GM12872 (cell line): ENCODE results near the gene MRNIP.

Experiments
- CTCF ChIP-seq: IDR thresholded peaks from 3 replicates; pipeline ENCODE4 v1.5.1; 2011; ENCODE audit warnings: low read depth, mild to moderate bottlenecking, low read length, moderate library complexity; ENCODE audit not compliant: insufficient read depth

Gene MRNIP

GRCh38 chr5:179858586-179859427 lies at the start of gene MRNIP:
Gene MRNIP (minus strand): TSS chr5:179858817. CDS start chr5:179858796, 21 bp downstream.
- 0 out of 3 replicates have a peak, but pooled peaks have one; percentile 11 for TF ChIP-seq CTCF

DNA sequence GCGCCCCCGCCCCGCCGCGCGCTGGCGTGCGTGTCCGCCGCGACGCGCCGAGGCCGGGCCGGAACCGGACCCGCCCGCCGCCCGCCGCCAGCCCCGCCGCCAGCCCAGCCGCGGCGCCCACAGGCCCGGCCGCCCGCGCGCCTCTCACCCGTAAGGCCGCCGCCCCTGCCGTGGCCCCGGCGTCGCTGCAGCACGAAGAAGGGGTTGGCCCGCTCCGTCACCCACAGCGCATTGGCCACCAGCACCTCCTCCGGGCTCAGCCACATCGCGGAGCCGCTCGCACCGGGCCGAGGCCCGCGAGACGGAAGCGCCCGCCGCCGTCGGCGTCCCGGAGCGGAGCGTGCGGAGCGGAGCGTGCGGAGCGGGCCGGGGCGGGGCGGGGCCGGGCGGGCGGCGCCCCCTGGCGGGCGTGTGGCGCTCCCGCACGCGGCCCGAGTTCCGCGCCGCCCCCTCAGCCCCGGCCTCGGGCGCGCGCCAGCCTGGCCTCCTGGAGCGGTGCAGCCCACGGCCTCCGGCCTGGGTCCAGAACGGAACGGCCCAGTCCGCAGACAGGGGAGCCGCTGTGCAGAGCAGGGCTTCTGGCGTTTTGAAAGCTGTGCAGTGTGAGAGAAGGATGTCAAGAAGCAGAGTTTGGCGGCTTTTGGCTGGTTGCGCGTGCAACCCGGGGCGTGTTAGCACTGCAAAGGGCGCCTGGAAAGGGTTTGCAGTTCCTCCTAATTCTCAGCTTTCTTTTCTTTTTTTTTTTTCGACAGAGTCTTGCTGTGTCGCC lies 49.1 kb upstream of the MRNIP start, which contains the start of gene TBC1D9B:
TSS of gene TBC1D9B (minus strand) at position 342 of the 769 bp plus-strand sequence. CDS start at position 266, 76 bp downstream.
- peak; percentile 45; the same call in 1 of the 3 replicates for TF ChIP-seq CTCF

DNA sequence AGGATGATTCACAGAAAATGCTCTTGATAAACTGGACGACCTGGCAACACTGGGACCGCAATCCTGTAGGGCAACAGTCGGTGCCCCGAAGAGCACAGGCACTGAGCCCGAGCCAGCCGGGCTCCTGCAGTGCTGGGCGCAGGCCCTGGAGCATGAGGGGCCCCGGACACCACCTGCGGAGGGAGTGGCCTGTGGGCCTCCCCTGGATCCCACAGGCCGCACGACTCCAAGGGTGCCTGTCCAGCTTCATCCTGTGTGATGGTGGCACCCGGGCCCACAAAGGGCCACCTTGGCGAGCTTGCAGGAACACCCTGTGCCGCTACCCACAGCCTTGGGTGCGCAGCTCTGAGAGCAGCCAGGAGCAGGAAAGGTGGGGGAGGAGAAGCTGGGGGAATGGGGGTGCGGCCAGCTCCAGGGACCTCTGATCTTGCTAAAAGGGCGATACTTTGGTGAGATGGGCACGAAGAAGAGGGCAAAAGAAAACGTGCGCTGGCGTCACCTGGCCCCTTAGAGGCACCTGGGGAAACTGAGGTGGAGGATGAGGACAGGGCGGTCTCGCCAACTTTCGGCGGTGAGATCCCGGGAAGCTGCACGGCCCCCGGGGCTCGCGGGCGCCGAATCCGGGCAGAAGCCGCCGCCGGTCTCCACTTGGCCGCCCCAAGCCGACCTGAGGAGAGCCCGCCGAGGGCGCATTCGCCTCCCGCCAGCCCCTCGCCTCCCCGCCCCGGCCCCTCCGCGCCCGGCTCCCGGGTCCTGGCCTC lies 48.4 kb upstream of the MRNIP start:
- no peak for TF ChIP-seq CTCF

DNA sequence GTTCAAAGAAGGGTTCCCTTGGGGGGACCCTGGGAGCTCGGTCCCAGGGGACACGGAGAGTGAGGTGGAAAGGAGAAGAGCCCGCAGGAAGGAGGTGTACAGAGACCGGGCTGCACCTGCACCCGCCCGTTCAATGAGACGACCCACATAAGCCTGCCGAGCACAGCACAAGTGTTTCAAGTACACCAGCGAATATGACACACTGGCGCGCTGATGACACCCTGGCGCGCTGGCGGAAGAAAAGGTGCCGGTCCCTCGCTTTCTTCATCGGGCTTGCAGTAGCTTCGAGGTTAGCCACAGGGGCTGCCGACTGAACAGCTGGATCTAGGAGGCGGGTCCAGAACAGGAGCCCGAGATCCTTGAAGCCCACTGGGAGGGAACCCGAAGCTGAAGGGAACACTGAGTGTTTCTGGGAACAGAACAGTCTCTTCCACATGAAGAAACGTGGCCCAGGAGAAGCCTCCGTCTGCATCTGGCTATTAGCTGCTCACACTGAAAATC lies 47.7 kb upstream of the MRNIP start:
- TF ChIP-seq CTCF: no peak

GRCh38 chr5:179905161-179905560 lies 46.5 kb upstream of the MRNIP start:
- no peak for TF ChIP-seq CTCF

DNA sequence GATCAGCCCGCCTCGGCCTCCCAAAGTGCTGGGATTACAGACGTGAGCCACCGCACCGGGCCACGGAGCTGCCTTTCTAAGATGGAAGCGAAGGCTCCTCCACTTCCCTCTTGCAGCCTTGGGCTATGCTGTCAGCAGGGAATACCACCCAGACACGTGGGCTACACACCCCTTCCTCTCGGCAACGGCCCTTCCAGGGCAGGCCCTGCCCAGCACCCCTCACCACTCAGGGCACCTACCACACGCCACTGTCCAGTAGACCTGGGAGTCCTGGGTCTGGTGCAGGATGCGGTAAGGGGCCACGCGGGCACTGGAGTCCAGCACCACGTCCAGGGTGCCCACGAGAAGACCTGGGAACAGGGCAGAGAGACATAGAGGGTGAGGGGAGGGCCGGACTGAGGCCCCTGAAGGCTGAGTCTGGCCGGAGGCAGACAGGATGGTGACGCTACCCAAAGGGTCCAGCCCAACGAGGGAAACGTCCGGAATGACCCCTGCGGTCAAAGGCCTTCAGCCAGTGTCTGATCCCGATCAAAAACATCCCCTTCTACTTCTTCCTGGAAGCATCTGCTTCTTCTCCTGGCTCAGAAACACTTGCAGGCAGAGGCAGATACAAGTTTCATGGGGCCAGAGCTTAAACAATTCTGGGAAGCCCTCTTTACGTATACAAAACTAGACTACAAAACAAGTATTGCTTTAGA lies 46.0 kb upstream of the MRNIP start:
- TF ChIP-seq CTCF: no peak
